ENCODE measurements around the gene CCDC185. TPM values are rescaled to one million over a fixed set of nuclear protein-coding genes. Genes with fewer than 3 reads are reported as not detected.

Gene CCDC185
- total and polyA plus RNA-seq, 8 donors = not detected

- 1 to 4% (median 2%) methylated on average over 41 to 55 of the region's 55 CpGs for WGBS, 5 donors
- intact Hi-C loops (cut with DNase I; ENCODE audit: low total_unique reads) = no loop called here
- H3K36me3 ChIP-seq = no peaks in the 10 kb centered on the region
- H3K27me3 ChIP-seq = peaks cover 0 to 59% (median 21%) of the 10 kb centered on the region in 3 donors
- DNase-seq = peak in 1 of 2 donors; percentile 35
- H3K4me3 ChIP-seq = peak overlapping the region; percentile 55 to 69 (median 62)
- TF ChIP-seq POLR2A (IDR thresholded peaks at IDR 0.05) (no peak), EP300 (IDR thresholded peaks at IDR 0.05) (no peak), CTCF (IDR thresholded peaks at IDR 0.05) (no peak), POLR2AphosphoS5 (IDR thresholded peaks at IDR 0.05) (no peak)
- H3K9me3 ChIP-seq = no peaks in the 10 kb centered on the region
- H3K27ac ChIP-seq = peak overlapping the region in 3 of 5 donors; percentile 36 to 64 (median 48)
- peaks cover 22 to 30% (median 27%) of the 10 kb centered on the region in 4 donors for H3K4me1 ChIP-seq
These were observed 28.4 kb upstream of the CCDC185 start for GRCh38 chr1:223364685-223365382.

DNA sequence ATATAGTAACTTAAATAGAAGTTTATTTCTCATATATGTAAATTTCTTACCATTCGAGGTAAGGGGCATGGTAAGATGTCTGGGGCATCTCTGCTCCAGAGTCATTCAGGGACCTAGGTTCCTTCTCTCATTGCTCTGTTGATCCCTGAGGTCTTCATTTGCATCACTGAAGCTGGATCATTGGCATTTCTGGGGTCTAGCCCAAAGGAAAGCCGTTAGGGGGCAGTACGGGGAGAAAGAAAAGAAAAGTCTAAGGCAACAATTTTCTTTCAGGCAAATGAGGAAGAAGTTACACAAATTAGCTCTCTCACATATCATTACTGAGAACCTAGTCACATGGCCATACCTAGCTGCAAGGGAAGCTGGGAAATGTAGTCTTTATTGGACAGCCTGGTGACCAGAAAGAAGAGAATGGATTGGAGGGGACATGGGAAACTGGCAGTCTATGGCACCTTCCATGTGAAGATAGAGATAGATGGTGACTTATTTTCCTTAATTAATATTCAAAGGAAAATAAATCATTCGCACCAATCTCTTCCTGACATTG lies 19.1 kb upstream of the CCDC185 start:
- 79 to 87% (median 82%) methylated on average over 4 of the region's 4 CpGs for WGBS, 5 donors
- H3K9me3 ChIP-seq = peaks cover 0 to 11% (median 9%) of the 10 kb centered on the region in 4 donors

GRCh38 chr1:223378754-223379153 lies 14.5 kb upstream of the CCDC185 start:
- Histone ChIP-seq H3K4me1 (no peaks in the 10 kb centered on the region), H3K36me3 (no peaks in the 10 kb centered on the region), H3K27me3 (no peaks in the 10 kb centered on the region), H3K4me3 (no peak overlapping the region), H3K9me3 (peaks cover 0 to 11% (median 9%) of the 10 kb centered on the region in 4 donors), H3K27ac (no peak overlapping the region)
- intact Hi-C loops (cut with DNase I; ENCODE audit: low total_unique reads) = no loop called here
- DNase-seq = no peak
- no peak for TF ChIP-seq EP300 (IDR thresholded peaks at IDR 0.05)
- TF ChIP-seq CTCF (IDR thresholded peaks at IDR 0.05) = no peak
- TF ChIP-seq POLR2A (IDR thresholded peaks at IDR 0.05) = no peak
- no peak for TF ChIP-seq POLR2AphosphoS5 (IDR thresholded peaks at IDR 0.05)

More for the DNA sequence above, 19.1 kb upstream of the CCDC185 start:
- Histone ChIP-seq H3K27me3 (no peaks in the 10 kb centered on the region), H3K4me1 (no peaks in the 10 kb centered on the region), H3K27ac (no peak overlapping the region), H3K36me3 (no peaks in the 10 kb centered on the region), H3K4me3 (no peak overlapping the region)
- TF ChIP-seq POLR2AphosphoS5 (IDR thresholded peaks at IDR 0.05) (no peak), POLR2A (IDR thresholded peaks at IDR 0.05) (no peak), CTCF (IDR thresholded peaks at IDR 0.05) (no peak), EP300 (IDR thresholded peaks at IDR 0.05) (no peak)
- DNase-seq = no peak
- intact Hi-C loops (cut with DNase I; ENCODE audit: low total_unique reads) = no loop called here

DNA sequence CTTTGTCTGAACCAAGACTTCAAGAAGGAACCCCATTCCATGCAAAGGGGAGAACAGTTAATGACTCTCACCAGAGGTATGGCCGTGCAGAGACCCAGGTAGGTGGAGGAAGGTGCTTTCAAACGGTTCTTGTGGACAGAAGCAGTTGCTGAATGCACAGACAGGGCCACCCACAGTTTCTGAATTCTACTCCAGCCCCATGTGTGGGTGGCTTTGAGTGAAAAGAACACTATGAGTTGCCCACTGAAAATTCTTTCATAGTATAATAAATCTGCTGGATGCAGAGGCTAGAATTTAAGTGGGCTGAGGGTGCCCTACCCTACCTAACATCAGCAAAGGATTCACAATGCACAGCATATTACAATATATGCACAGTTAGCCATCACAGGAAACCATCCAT lies 7.2 kb upstream of the CCDC185 start:
- no peaks in the 10 kb centered on the region for H3K9me3 ChIP-seq
- intact Hi-C loops (cut with DNase I; ENCODE audit: low total_unique reads) = no loop called here
- DNase-seq = no peak
- no peak overlapping the region for H3K27ac ChIP-seq
- no peak for TF ChIP-seq POLR2A (IDR thresholded peaks at IDR 0.05)
- no peak for TF ChIP-seq POLR2AphosphoS5 (IDR thresholded peaks at IDR 0.05)
- no peak for TF ChIP-seq EP300 (IDR thresholded peaks at IDR 0.05)
- TF ChIP-seq CTCF (IDR thresholded peaks at IDR 0.05) = no peak
- no peaks in the 10 kb centered on the region for H3K27me3 ChIP-seq
- no peak overlapping the region for H3K4me3 ChIP-seq
- H3K4me1 ChIP-seq = no peaks in the 10 kb centered on the region
- no peaks in the 10 kb centered on the region for H3K36me3 ChIP-seq
- WGBS, 5 donors = 56 to 85% (median 77%) methylated on average over 2 of the region's 2 CpGs

All from stomach (tissue), 9 donors.